Fibroblast of skin of right biceps (primary cell): ENCODE measurements around the gene PIGX.

Source experiments
- DNase-seq: peaks from one replicate; pipeline ENCODE4 v3.0.0-alpha.2; 2013

The PIGX gene

GRCh38 chr3:196763179-196763578, 51.0 kb downstream of the PIGX start:
- DNase-seq: no peak

GRCh38 chr3:196765454-196765853, 53.3 kb downstream of the PIGX start:
- no peak for DNase-seq

- no peak for DNase-seq
Observed at GRCh38 chr3:196771067-196771466, 58.9 kb downstream of the PIGX start.

GRCh38 chr3:196772102-196772501, 59.9 kb downstream of the PIGX start:
- no peak for DNase-seq

GRCh38 chr3:196772897-196773296, 60.7 kb downstream of the PIGX start:
- no peak for DNase-seq

GRCh38 chr3:196774191-196774820, 62.1 kb downstream of the PIGX start:
- peak; percentile 17 for DNase-seq

- peak; percentile 53 for DNase-seq
Observed at GRCh38 chr3:196774848-196775422, 62.8 kb downstream of the PIGX start.

GRCh38 chr3:196775938-196776337, 63.8 kb downstream of the PIGX start:
- no peak for DNase-seq

- DNase-seq: no peak
Observed at GRCh38 chr3:196777836-196778235, 65.7 kb downstream of the PIGX start.

- DNase-seq: peak; percentile 89
Observed at GRCh38 chr3:196778755-196779154, 66.6 kb downstream of the PIGX start.

GRCh38 chr3:196782511-196782910, 70.3 kb downstream of the PIGX start:
- no peak for DNase-seq
